HL-60/S4 treated with phorbol 12-myristate 13-acetate at 8.2 ng/mL for 4 days and 3 days (cell line): ENCODE results near the gene IREB2.
"Not testable (repeated sequence)": the region's sequence is repeated elsewhere in the genome, so short reads cannot be mapped to it uniquely, and the experiment has no call there.

Experiments used
- in situ Hi-C: fragments of 300-500 bp; cut with MboI; formaldehyde crosslinking; loops from 2 replicates; pipeline ENCODE4 v1.15.0; 2022; ENCODE audit warnings: low sequenced_read_pairs

Gene IREB2

DNA sequence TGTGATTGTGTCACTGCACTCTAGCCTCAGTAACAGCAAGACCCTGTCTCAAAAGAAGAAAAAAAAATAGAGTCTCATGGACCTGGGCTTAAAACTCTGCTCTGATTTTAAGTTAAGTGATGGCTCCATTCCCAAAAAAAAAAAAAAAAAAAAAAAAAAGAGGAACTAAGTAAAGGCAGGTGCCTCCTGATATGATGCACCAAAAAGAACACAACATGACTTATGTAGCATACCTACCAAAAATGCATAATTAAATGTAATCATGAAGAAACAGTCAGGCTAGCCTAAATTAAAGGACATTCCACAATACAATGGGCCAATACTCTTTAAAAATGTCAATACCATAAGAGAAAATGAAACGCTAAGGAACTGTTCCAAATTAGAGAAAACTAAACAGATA is 5.4 kb upstream of the IREB2 start:
- in situ Hi-C loops, result no loop called here

DNA sequence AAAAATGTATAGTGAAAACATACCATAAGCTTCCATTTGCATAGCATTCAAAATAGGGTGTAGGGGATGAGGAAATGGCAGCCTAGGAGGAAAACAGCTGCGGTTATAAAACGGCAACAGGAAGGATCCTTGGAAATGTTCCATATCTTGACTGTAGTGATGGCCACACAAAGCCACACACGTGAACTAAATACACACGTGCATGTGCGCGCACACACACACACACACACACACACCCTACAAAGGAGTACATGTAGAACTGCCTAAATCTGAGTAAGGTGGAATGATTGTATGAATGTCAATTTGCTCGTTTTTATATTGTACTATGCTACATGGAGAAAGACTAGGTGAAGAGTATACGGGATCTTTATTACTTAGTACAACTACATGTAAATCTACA is 3.9 kb upstream of the IREB2 start:
- in situ Hi-C loops, result no loop called here

DNA sequence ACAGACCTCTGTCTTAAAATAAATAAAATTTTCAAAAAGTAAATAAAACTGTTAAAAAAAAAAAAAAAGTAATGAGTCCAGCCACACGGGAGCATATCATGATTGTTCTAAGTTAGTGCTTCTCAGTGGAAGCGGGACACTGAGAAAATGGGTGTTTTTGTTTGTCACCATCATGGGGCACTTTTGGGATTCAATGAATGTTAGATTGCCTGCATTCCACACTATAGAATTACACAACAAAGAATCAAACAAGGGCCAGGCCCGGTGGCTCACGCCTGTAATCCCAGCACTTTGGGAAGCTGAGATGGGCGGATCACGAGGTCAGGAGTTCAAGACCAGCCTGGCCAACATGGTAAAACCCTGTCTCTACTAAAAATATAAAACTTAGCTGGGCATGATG is 3.3 kb upstream of the IREB2 start:
- in situ Hi-C loops, result not testable (repeated sequence)

DNA sequence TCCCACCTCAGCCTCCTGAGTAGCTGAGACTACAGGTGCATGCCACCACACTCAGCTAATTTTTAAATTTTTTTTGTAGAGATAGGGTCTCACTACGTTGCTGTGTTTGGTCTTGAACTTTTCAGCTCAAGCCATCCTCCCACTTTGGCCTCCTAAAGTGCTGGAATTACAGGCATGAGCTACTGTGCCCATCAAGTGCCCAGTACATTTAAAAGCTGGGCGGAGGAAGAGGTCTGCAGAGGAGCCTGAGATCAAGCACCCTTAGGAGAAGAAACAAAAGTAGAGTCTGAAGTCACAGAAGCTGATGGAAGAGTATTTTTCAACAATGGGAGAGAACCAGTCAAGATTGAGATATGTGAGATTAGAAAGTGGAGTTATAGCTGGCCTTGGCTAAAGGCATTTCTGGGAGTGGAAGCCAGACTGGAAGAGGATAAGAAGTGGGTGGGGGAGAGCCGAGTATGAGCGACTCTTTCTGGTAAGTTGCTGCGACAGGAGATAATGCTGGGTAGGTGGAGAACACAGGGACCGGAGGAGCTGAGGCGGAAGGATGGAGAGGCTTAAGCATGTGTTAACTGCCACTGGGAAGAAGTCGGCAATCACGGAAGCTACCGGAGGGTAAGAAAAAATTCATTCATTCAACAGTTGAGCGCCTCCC is 782 bp upstream of the IREB2 start:
- in situ Hi-C loops, result no loop called here

DNA sequence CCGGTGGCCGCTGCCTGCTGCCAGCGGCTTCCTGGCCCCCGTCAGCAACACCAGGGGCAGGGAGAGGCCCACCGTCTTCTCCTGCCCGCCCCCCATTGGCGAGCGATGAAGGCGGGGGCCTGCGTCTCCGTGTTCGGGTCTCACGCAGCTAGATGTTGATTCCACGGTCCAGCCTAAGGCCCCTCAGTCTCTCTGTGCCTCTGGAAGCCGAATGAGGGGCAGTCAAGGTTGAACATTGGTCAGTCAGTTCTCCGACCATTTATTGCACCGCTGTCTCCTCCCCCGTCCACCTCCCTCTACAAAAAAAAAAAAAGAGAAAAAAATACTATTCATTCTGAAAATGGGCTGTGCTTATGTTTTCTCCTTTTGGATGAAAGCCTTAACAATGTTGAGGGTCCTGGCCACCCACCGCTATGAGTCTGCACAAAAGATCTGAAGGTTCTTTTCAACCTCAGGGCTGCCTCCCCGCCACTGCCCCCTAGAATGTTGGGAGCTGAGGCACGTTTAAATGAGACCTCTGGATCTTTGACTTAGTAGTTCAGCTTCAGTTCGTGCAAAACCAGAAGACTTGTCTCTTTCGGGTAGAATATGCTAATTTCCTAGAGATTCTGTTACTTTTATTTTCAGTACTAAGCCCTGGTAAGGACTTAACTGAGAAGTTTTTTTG is 736 bp downstream of the IREB2 start:
- in situ Hi-C loops, result no loop called here

DNA sequence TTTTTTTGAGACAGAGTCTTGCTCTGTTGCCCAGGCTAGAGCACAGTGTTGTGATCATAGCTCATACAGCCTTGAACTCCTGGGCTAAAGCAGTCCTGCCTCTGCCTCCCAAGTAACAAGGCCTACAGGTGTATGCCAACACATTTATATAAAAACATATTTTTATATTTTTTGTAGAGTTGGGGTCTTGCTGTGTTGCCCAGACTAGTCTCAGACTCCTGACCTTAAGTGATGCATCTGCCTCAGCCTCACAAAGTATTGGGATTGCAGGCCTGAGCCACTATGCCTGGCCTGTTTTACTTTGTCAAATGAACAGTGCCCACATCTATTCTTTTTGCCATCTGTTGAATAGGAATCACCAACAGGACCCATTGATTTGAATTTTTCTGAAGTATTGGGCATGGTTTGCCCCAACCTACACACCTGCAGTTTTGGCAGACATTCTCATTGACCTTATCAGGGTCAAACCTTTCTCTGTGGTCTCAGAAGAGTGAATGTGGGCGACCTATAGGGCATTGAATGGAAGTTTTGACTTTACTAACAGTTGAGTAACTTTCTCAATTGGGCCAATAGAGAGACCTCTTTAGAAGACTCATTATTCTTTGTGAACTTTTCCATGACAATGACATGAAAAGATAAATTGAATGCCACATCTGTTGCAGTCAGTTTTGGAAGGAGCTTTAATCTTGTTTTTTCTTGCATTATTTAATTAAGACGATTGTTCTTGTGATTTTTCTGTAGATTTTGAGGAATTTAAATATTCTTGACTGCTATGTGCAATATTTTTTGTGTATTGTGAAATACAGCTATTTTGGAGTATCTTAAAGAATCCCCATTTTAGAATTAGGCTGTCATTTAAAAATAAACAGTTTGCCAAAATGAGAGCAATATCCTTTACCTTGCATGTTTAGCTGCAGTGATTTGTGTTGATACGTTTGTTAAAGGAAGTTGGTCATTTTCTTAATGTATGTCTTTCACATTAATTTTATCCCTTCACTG is 2.7 kb downstream of the IREB2 start:
- in situ Hi-C loops, result no loop called here

DNA sequence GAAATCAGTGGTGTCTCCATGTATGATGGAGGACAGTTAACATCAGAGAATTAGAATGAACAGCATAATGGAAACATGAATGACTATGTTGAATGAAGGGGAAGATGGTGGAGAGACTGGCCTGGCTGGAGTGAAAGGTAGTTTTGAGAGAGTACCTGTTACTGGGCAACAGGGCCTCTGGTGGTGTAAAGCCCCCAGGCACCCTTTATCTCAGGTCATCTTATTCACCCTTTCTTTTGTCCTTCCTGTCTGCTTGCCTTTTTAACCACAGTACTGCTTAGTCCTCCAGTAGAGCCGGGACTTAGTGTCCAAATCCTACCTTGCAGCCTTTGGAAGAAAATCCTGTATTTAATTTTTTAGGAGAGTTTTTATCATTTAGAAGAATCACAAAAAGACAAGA is 6.2 kb downstream of the IREB2 start:
- in situ Hi-C loops, result no loop called here

DNA sequence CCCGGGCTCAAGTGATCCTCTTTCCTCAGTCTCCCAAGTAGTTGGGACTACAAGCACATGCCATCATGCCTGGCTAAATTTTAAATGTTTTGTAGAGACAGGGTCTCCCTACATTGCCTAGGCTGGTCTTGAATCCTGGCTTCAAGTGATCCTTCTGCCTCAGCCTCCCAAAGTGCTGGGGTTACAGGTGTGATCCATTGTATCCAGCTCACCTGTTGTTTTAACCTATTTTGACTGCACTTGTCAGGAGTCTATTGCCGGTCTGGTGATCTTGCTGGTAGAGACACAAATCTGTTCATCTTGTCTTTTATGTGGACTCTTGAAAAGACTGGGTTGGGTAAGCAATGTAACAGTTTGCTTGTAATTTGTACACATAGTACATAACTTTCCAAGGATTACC is 7.9 kb downstream of the IREB2 start:
- in situ Hi-C loops, result no loop called here

DNA sequence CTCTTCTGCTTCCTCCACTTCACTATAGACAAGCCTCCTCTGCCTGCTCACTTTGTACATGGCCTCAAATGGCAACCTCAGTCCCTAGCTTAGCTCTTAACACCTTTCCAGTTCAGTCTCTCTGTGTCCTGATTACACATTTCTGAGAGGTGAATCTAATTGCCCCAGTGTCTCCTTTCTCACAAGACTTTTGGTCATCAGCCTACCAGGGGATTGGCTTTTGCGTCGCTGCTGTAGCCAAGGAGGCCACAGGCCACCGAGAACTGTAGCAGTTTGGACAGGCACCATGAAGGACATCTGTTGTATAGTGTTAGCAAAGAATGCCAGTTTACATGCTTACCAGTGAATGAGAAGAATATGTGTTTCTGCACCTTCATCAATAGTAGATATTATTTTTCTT is 8.5 kb downstream of the IREB2 start:
- in situ Hi-C loops, result no loop called here

DNA sequence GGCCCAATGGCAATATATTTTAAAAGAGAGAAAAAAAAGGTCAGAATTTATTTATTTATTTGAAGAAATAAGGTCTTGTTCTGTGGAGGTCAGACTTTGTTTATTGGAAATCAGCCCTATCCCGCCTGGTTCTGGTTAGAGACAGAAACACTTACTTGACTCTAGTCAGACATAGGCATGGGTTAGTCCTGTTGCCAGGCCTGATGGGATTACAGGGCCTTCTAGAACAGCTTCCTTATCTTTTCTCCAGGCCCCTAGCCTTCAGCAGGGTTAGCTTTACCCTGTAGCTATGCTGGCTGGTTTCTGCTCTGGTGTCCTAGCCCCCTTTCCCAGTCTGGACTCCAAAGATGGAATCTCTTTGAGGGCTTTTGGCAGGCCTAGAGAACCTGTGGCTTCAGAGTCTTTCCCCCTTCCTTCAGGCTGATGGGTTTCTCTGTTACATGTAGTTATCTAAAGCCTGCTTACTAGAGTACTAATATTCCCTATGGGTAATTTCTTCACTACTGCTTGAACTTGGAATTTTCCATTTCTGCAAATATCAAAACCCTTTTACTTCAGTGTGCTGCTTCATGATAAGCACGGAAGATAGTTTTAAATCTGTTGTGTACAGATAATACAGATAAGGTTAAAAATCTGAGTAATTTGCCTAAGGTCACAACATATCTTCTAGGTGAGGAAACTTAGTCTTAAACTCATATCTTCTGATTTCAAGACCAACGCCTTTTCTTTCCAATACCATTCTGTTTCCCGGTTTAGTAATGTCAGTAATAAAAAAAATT is 10.6 kb downstream of the IREB2 start:
- in situ Hi-C loops, result no loop called here

DNA sequence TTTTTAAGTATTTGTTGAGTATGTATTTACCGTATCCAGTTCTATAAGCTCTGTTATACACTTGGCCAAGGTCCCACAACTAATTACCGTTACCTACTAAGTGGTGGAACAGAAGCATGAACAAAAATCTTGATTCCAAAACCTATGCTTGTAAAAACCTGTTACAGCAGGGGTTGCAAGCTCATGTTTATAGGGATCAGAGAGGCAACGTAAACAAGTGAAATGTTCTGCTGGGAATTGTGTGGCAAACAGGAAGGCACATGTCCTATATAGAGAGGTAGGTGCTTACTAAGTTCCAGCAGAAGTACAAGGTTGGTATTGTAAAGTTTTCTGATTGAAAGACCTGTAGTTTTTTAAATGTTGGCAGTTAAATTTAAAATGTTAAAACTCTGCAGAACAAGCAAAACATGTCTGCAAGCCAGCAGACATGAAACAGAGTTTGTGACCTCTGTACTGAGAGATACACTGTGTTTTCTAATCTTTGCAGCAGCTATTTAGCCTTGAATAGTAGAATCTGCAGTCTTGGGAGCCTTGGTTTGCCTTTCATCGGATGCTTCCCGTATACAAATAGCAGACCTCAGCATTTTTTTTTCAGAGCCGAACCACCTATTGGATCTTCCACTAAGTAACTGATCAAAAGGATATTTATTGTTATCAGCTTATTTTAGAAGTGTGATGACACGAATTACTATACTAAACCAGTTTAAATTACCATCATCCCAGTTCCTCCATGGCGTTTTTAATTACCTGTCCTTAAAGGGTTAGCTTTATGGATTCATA is 11.4 kb downstream of the IREB2 start:
- in situ Hi-C loops, result no loop called here

DNA sequence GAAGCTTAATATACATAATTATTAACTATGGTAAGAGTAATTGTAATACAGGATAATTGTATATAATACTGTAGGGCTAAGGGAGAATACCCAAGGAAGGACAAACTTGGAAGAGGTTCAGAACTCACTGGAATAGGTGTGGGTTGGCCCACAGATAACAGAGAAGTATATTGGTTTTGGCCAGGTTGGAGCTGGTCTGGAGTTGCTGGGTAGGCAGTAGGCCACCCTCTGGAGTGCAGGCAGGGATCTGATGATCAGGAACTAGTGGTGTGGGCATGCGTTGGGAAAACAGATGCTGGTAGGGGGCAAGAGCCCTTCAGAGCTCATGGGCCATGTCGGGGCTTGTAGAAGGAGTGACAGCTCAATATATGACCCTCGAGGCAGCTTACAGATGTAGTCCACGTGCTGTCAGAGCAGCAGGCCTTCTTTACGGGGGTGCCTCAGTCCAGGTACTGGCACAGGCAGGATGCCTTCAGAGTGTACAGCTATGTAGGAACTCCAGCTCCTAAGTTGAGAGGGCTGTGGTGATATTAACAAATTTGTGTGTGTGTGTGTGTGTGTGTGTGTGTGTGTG is 12.4 kb downstream of the IREB2 start:
- in situ Hi-C loops, result no loop called here

DNA sequence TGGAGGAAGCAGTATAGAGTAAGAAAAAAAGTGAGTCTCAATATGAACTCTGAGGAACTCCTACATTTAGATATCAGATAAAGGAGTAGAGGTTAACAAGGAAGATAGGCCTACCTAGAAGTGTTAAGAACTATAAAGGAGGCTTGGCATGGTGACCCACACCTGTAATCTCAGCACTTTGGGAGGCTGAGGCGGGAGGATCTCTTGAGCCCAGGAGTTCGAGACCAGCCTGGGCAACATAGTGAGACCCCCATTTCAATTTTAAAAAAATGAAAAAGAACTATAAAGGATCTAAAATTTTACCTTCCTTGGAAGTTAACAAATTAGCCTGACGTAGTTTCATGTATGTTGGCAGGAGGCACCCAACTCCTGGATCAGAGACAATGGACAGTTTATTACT is 14.5 kb downstream of the IREB2 start:
- in situ Hi-C loops, result no loop called here

DNA sequence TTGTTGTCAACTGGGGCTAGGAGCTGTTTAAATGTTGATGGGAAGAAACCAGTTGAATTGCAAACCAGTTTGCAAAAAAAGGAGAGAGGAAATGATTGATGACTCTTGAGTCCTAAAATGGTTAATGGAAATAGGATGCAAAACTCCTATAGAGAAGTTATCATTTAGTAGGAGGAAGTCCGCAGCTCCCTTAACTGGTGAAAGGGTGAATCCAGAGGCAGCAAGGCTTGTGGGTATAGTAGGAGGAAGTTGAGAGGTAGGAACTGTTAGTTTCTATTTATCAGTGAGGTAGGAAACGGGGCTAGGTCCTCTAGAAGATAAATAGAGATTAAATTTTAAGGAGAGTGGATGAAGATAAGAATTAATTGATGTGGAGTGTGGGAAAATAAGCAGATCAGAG is 15.4 kb downstream of the IREB2 start:
- in situ Hi-C loops, result no loop called here

DNA sequence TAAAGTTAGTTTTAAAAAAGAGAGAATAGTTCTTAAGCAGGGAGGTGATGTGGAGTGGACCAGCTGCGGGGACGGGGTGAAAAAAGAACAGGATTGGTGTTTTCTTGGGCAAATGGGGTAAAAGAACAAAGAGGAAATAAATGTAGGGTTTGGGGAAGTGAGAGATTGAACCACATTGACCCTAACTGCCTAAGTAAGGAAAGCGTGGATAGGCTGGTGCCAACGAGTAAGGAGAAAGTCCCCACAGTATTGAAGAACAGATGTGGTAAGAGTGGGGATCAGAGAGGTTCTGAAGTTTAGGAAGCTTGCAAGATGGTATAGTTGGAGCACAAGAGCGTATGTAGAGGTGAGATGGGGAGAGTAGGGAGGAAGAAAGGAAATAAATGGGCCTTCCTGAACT is 17.0 kb downstream of the IREB2 start:
- in situ Hi-C loops, result no loop called here

DNA sequence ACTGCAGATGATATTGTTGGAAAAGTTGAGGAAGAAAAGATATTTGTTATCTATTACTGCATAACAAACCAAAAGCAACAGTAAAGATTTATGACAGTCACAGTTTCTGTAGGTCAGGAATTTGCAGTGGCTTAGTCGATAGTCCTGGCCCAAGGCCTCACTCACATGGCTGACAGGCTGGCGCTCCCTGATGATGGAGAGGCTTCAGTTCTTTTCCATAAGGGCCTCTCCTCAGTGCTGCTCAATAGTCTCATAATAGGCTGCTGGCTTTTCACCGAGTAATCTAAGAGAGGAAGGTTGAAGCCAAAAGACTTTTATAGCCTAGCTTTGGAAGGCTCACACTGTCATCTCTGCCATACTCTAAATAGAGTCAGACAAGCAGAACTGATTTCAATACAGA is 17.7 kb downstream of the IREB2 start:
- in situ Hi-C loops, result no loop called here

DNA sequence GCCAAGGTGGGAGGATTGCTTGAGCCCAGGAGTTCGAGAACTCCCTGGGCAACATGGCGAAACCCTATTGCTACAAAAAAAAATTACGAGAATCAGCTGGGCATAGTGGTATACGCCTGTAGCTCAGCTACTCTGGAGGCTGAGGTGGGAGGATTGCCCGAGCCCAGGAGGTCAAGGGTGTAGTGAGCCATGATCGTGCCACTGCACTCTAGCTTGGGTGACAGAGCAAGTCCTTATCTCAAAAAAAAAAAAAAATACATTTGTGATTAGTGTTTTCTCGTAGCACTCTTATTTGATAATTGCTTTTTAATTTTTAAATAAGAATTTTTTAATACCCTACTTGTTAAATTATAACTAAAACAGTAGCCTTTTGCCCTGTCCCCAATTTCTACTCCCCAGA is 18.4 kb downstream of the IREB2 start:
- in situ Hi-C loops, result no loop called here

DNA sequence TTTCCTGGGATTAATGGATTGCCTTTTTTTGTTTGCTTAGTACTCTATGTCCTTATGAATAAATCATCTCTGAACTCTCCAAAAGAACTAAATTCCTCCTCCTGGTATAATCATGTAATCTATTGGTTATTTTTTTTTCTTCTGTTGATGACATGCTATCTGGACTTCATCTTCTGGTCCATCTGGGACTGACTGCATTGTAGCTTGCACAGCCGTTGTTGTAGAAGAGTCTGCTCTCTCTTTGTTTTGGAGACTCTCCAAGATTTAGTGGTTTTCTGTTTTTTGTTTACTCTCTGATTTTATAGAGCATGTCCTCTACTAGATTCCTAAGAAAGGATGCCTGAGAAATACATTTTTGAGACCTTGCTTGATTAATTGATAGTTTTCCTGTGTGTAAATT is 19.1 kb downstream of the IREB2 start:
- in situ Hi-C loops, result no loop called here

DNA sequence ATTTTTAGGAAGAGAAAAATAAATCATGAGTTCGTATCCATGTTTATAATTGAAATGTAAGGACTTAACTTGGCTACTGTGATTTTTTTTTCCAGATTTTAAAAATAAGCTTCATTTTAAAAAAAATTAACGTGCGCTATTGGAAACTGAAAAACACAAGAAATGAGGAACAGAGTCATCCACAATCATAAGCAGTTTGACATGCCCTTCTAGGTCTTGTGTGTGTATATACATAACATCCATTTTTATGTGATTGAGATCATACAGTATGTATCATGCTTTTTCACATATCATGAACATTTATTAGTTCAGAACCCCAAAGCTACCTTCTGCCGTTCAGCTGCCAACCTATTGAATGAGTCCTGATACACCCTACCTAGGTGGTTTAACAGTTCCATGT is 22.7 kb downstream of the IREB2 start:
- in situ Hi-C loops, result no loop called here
